Aorta (tissue), 5 donors: Measurements from ENCODE around the gene SETX. TPM values are rescaled to one million over a fixed set of nuclear protein-coding genes. Genes with fewer than 3 reads are reported as not detected.

Experiments
- ATAC-seq: fragments of 200-7000 bp; cut with Tn5 transposase; one replicate; pipeline ENCODE4 v1.9.1; 2022; ENCODE audit warnings: moderate library complexity; ENCODE audit not compliant: low FRiP score
- DNase-seq, 2 donors: peaks; one replicate each; pipeline ENCODE4 v3.0.0-alpha.2; 2020
- H3K27ac ChIP-seq, 2 donors: one replicate each; pipeline ENCODE4 v1.5.1; 2013; ENCODE audit warnings: low read length in 2 of 2, mild to moderate bottlenecking in 2 of 2, moderate library complexity in 2 of 2, control low read depth in 1 of 2, inconsistent platforms in 1 of 2, low read depth in 1 of 2
- H3K27me3 ChIP-seq, 2 donors: one replicate each; pipeline ENCODE4 v1.6.1; 2013; ENCODE audit warnings: control low read depth in 1 of 2, low read length in 1 of 2, mild to moderate bottlenecking in 1 of 2, moderate library complexity in 1 of 2; ENCODE audit not compliant: insufficient read depth in 2 of 2, control insufficient read depth in 1 of 2
- H3K36me3 ChIP-seq, 2 donors: one replicate each; pipeline ENCODE4 v1.6.1; 2013; ENCODE audit warnings: control low read depth in 1 of 2, low read length in 1 of 2, mild to moderate bottlenecking in 1 of 2; ENCODE audit not compliant: insufficient read depth in 2 of 2, control insufficient read depth in 1 of 2
- H3K4me1 ChIP-seq, 2 donors: one replicate each; pipeline ENCODE4 v1.6.1; 2013; ENCODE audit warnings: low read length in 2 of 2, control low read depth in 1 of 2, mild to moderate bottlenecking in 1 of 2, moderate library complexity in 1 of 2; ENCODE audit not compliant: insufficient read depth in 2 of 2, control insufficient read depth in 1 of 2
- H3K4me3 ChIP-seq, 2 donors: one replicate each; pipeline ENCODE4 v1.5.1; 2013; ENCODE audit warnings: low read length in 2 of 2, control low read depth in 1 of 2, mild to moderate bottlenecking in 1 of 2
- H3K9me3 ChIP-seq: one replicate; pipeline ENCODE4 v1.6.1; 2013; ENCODE audit warnings: mild to moderate bottlenecking, low read length; ENCODE audit not compliant: control insufficient read depth
- WGBS, 2 donors: extraction: QIAGEN DNeasy Blood & Tissue Kit; methylation state at CpG; one replicate each; pipeline ENCODE4 v1.1.7; 2013; 5-methylcytosine and 5-hydroxymethylcytosine counted together
- intact Hi-C, 2 donors: fragments of 100-400 bp; cut with DNase I; formaldehyde crosslinking; loops; one replicate each; pipeline versions ENCODE4 v1.14.2 to v1.15.0; 2022
- polyA plus RNA-seq, 2 donors: library from polyadenylated mRNA; stranded (reverse); fragments of 200-250 nt; gene quantifications; one replicate each; pipeline ENCODE4 v1.2.3, GENCODE V29; 2013
- total RNA-seq, 2 donors: library from RNA; stranded (reverse); fragmentation: NEBNext Ultra II Directional; extraction: Animal tissue kit (Norgen Biotek cat#: 25700); gene quantifications; one replicate each; pipeline ENCODE4 v1.2.1, GENCODE V29; 2021
- donor health status: healthy with polysubstance abuse.
- donor health status: Bipolar disorder and iron deficiency.
- donor health status: DM: no; HTN: no; CAD: no.
- donor health status: DM: no; HTN: no; CAD: no.
- donor health status: DM: yes; HTN: yes; CAD: no.

SETX gene
- total and polyA plus RNA-seq, 4 donors, result 9.5 to 67.9 (median 35.8) TPM

DNA sequence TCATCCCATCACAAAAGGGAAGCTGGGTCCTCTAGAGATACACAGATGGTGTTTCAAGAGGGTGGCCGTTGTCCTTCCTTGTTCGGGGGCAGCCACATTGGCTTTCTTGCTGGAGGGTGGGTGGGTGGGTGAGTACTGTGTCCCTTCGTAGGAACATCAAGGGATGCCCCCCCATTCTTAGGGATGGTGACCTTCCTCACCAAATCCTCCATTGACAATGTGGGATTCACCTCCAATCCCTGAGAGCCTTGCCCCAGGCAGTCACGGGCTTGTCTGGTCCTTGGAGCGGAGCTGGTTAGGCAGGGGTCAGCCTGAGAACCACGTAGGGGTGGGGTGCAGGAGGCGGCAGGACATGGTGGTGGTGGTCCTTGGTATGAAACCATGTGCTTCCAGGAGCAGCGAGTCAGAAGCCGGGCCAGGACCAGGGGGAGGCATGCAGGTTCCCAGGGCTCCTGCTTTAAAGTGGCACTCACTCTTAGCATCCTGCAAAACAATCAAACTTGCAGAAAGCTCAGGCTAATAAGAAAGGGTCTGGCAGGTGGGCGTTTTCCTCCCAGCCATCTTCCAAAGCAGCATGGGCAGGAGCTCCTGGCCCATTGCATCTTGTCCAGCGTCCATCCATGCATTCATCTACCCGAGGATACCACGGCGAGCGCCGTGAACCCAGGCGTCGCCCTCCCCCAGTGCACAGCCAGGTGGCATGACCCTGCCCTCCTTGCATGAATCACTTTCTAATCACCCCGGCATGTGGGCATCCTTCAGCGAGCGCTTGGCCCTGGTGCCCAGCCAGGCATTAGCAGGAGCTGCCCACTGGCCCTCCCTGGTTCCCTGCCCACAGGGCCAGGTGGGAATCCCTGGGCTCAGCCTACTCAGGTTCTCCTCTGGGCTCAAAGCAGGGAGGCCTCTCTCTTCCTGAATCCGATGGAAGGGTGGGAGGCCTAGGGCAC, 116.5 kb downstream of the SETX start:
- no peaks in the 10 kb centered on the region for H3K9me3 ChIP-seq
- H3K4me1 ChIP-seq, result no peaks in the 10 kb centered on the region
- ATAC-seq (no peak), DNase-seq (peak in 1 of 2 donors; percentile 73)
- 82 to 83% methylated on average over 22 of the region's 22 CpGs for WGBS, 2 donors
- H3K36me3 ChIP-seq, result no peaks in the 10 kb centered on the region
- H3K27me3 ChIP-seq, result no peaks in the 10 kb centered on the region
- no peak overlapping the region for H3K4me3 ChIP-seq
- H3K27ac ChIP-seq, result no peak overlapping the region
- intact Hi-C loops, result loop anchor here (5.0 to 10.0 kb wide), 4 partner anchors 66 to 476 kb away; partner anchors contain the start of genes MED27 (in 1 of the 2) and NTNG2 (in 1 of the 2)

GRCh38 chr9:132237481-132237880, 117.3 kb downstream of the SETX start:
- no peak overlapping the region for H3K4me3 ChIP-seq
- H3K27ac ChIP-seq, result no peak overlapping the region
- intact Hi-C loops, result loop anchor here (5.0 to 10.0 kb wide), 4 partner anchors 65 to 475 kb away; partner anchors contain the start of genes MED27 (in 1 of the 2) and NTNG2 (in 1 of the 2)
- no peaks in the 10 kb centered on the region for H3K9me3 ChIP-seq
- DNase-seq, result peak in 1 of 2 donors; percentile 79
- no peaks in the 10 kb centered on the region for H3K4me1 ChIP-seq
- 65 to 67% methylated on average over 9 of the region's 9 CpGs for WGBS, 2 donors
- no peak for ATAC-seq
- H3K27me3 ChIP-seq, result no peaks in the 10 kb centered on the region
- H3K36me3 ChIP-seq, result no peaks in the 10 kb centered on the region

- no peaks in the 10 kb centered on the region for H3K27me3 ChIP-seq
- ATAC-seq (no peak), DNase-seq (no peak)
- no peak overlapping the region for H3K4me3 ChIP-seq
- H3K36me3 ChIP-seq, result no peaks in the 10 kb centered on the region
- H3K27ac ChIP-seq, result no peak overlapping the region
- WGBS, 2 donors, result 43 to 47% methylated on average over 18 of the region's 18 CpGs
- no peaks in the 10 kb centered on the region for H3K4me1 ChIP-seq
- H3K9me3 ChIP-seq, result no peaks in the 10 kb centered on the region
- intact Hi-C loops, result loop anchor here (1.0 to 10.0 kb wide), 5 partner anchors 64 to 474 kb away; partner anchors contain the start of genes MED27 (in 1 of the 2) and NTNG2 (in 1 of the 2)
Measured at GRCh38 chr9:132236662-132237311, 118.0 kb downstream of the SETX start.

GRCh38 chr9:132235894-132236661, 118.7 kb downstream of the SETX start:
- Histone ChIP-seq H3K27ac (no peak overlapping the region), H3K4me3 (no peak overlapping the region), H3K36me3 (no peaks in the 10 kb centered on the region), H3K9me3 (no peaks in the 10 kb centered on the region), H3K27me3 (no peaks in the 10 kb centered on the region), H3K4me1 (no peaks in the 10 kb centered on the region)
- DNase-seq, result peak; percentile 81 to 92
- no peak for ATAC-seq
- 41 to 46% methylated on average over 19 of the region's 19 CpGs for WGBS, 2 donors
- intact Hi-C loops, result loop anchor here (1.0 to 10.0 kb wide), 5 partner anchors 64 to 474 kb away; partner anchors contain the start of genes MED27 (in 1 of the 2) and NTNG2 (in 1 of the 2)

DNA sequence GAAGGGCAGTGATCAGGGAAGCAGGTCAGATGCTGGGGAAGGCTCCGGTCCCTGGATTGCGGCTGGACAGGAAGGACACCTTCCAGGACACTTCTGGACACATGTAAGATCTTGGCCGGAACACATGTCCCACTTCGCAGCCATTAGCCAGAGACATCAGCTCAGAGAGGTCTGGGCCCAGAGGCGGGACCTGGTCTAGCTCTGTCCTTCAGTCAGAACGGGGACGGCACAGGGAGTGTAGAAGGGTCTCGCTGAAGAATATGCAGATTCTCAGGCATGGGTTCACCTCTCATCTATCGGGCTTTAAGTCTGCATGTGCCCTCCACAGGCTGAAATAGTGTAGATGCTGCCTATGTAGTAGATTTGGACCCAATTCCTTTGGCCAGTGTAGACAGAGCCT, 119.7 kb downstream of the SETX start:
- H3K27ac ChIP-seq, result no peak overlapping the region
- WGBS, 2 donors, result 80 to 87% methylated on average over 9 of the region's 9 CpGs
- no peak overlapping the region for H3K4me3 ChIP-seq
- H3K27me3 ChIP-seq, result no peaks in the 10 kb centered on the region
- H3K9me3 ChIP-seq, result no peaks in the 10 kb centered on the region
- intact Hi-C loops, result loop anchor here (5.0 to 10.0 kb wide), 4 partner anchors 63 to 473 kb away; partner anchors contain the start of genes MED27 (in 1 of the 2) and NTNG2 (in 1 of the 2)
- ATAC-seq (no peak), DNase-seq (no peak)
- no peaks in the 10 kb centered on the region for H3K36me3 ChIP-seq
- H3K4me1 ChIP-seq, result no peaks in the 10 kb centered on the region

- DNase-seq (no peak), ATAC-seq (no peak)
- Histone ChIP-seq H3K27ac (no peak overlapping the region), H3K9me3 (no peaks in the 10 kb centered on the region), H3K36me3 (no peaks in the 10 kb centered on the region), H3K4me1 (no peaks in the 10 kb centered on the region), H3K27me3 (no peaks in the 10 kb centered on the region), H3K4me3 (no peak overlapping the region)
- intact Hi-C loops, result loop anchor here in 1 of 2 donors (10.0 kb wide), 1 partner anchor 160 kb away; the partner anchor contains the start of gene MED27
- WGBS, 2 donors, result 80 to 82% methylated on average over 12 of the region's 12 CpGs
Measured at GRCh38 chr9:132234535-132234934, 120.3 kb downstream of the SETX start.

DNA sequence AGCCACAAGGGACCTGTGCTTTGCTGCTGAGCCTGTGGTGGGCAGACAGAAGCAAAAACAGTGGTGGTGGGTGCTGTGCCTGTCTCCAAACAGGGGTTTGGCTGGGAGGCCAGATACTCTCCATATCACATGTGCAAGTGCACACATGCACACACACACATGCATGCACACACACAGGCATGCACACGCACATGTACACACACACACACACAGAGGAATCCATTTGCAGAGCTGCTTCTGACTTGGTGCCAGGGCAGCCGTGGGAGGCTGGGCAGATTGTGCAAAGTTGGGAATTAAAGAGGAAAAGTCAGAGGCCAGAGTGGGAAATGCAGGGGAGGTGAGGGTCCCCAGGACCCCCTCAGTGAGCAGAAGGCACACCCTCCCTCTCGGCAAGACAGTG, 121.6 kb downstream of the SETX start:
- Histone ChIP-seq H3K9me3 (no peaks in the 10 kb centered on the region), H3K4me1 (no peaks in the 10 kb centered on the region), H3K36me3 (no peaks in the 10 kb centered on the region), H3K27me3 (no peaks in the 10 kb centered on the region), H3K27ac (no peak overlapping the region), H3K4me3 (no peak overlapping the region)
- 58 to 71% methylated on average over 3 of the region's 3 CpGs for WGBS, 2 donors
- ATAC-seq (no peak), DNase-seq (no peak)
- intact Hi-C loops, result loop anchor here in 1 of 2 donors (10.0 kb wide), 1 partner anchor 158 kb away; the partner anchor contains the start of gene MED27

DNA sequence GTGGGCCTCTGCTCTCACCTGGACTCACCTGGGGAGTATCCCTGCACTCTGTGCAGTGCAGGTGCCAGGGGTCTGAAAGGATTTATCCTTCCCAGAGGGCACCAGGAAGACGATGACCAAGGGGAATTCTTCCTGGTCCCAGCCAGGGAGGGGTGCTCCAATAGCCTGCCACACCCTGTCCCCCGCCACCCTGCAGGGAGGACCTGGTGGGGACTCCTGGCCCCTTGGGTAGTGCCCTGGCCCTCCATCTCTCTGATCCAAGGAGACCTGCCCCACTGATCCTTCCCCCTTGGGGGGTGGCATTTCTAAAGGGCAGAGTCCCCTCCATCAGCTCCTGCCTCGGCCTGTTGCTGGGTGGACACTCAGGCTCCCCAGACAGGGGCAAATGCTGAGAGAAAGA, 122.3 kb downstream of the SETX start:
- 79 to 80% methylated on average over 3 of the region's 3 CpGs for WGBS, 2 donors
- DNase-seq, result no peak
- H3K27ac ChIP-seq, result no peak overlapping the region
- H3K4me3 ChIP-seq, result no peak overlapping the region
- no peaks in the 10 kb centered on the region for H3K36me3 ChIP-seq
- no peaks in the 10 kb centered on the region for H3K27me3 ChIP-seq
- intact Hi-C loops, result loop anchor here in 1 of 2 donors (10.0 kb wide), 1 partner anchor 158 kb away; the partner anchor contains the start of gene MED27
- no peaks in the 10 kb centered on the region for H3K9me3 ChIP-seq
- H3K4me1 ChIP-seq, result no peaks in the 10 kb centered on the region
- no peak for ATAC-seq
